GM12878 (cell line): ENCODE data around the gene ITPKB. TPM values are rescaled to one million over a fixed set of nuclear protein-coding genes. Genes with fewer than 3 reads are reported as not detected.

Experiments used
- ATAC-seq: fragments of 200-7000 bp; cut with Tn5 transposase; 3 replicates; pipeline ENCODE4 v1.9.1; 2020; ENCODE audit warnings: mild to moderate bottlenecking, moderate library complexity
- BruUV-seq: library from RNA; stranded (reverse); fragments of 400-500 nt; replicated peaks from 2 replicates; lab custom pipeline; 2021; lab: Mats Ljungman, UMichigan
- CTCF ChIA-PET: fragments of 300-600 bp; sonication (Branson Sonifier 250); formaldehyde crosslinking; extraction: SDS; loops from one replicate; lab custom pipeline; 2021; ENCODE audit warnings: inconsistent platforms; lab: Yijun Ruan, JAX
- POLR2A ChIA-PET: fragments of 350-600 bp; formaldehyde crosslinking; extraction: SDS; loops from one replicate; lab custom pipeline; 2021; ENCODE audit warnings: inconsistent platforms; lab: Charles Lee
- RAD21 ChIA-PET: fragments of 300-600 bp; sonication (Branson Sonifier 250); formaldehyde crosslinking; loops from one replicate; lab custom pipeline; 2023; ENCODE audit warnings: antibody characterized with exemption; ENCODE audit not compliant: unreplicated experiment; lab: Charles Lee
- SMC1A ChIA-PET: fragments of 300-600 bp; sonication (Branson Sonifier 250); formaldehyde crosslinking; loops from one replicate; lab custom pipeline; 2023; ENCODE audit not compliant: unreplicated experiment, uncharacterized antibody; lab: Charles Lee
- DNase-seq: peaks from one replicate; pipeline ENCODE4 v3.0.0-alpha.2; 2011; ENCODE audit warnings: low read depth, low spot score
- FAIRE-seq: peaks from 3 replicates; lab custom pipeline; 2011; peaks lifted over from hg19 to GRCh38; lab: Jason Lieb, UNC
- H2AFZ ChIP-seq: 2 replicates; pipeline ENCODE4 v1.6.0; 2011; ENCODE audit warnings: low read depth, low read length, control low read depth; ENCODE audit not compliant: control insufficient read depth
- H3K27ac ChIP-seq: 2 replicates; pipeline ENCODE4 v1.5.1; 2011; ENCODE audit warnings: control low read depth; ENCODE audit not compliant: control insufficient read depth, insufficient read depth
- H3K27me3 ChIP-seq, 2 experiments: replicated peaks in 1 of 2; 2 replicates each; pipeline versions ENCODE4 v1.6.0 to v1.6.1; 2011; ENCODE audit warnings: low read length in 1 of 2; ENCODE audit not compliant: control insufficient read depth in 2 of 2, insufficient read depth in 2 of 2
- H3K36me3 ChIP-seq, 2 experiments: 2 replicates each; pipeline ENCODE4 v1.5.1; 2011; ENCODE audit warnings: low read length in 1 of 2; ENCODE audit not compliant: control insufficient read depth in 2 of 2, insufficient read depth in 2 of 2
- H3K4me1 ChIP-seq: 2 replicates; pipeline ENCODE4 v1.6.1; 2011; ENCODE audit warnings: mild to moderate bottlenecking, low read length, moderate library complexity, mixed read lengths; ENCODE audit not compliant: control insufficient read depth, insufficient read depth
- H3K4me2 ChIP-seq: 2 replicates; pipeline ENCODE4 v1.6.0; 2011; ENCODE audit warnings: control low read depth; ENCODE audit not compliant: control insufficient read depth, insufficient read depth
- H3K4me3 ChIP-seq: fragments of 200-600 bp; sonication (generic); 2 replicates; pipeline ENCODE4 v1.5.1; 2016
- H3K79me2 ChIP-seq: 2 replicates; pipeline ENCODE4 v1.6.0; 2011; ENCODE audit warnings: low read length; ENCODE audit not compliant: control insufficient read depth, insufficient read depth
- H3K9ac ChIP-seq: 2 replicates; pipeline ENCODE4 v1.8.0; 2011; ENCODE audit warnings: low read length, control low read depth, mixed read lengths; ENCODE audit not compliant: control insufficient read depth, insufficient read depth
- H3K9me3 ChIP-seq: replicated peaks from 3 replicates; pipeline ENCODE4 v1.5.1; 2011; ENCODE audit warnings: mild to moderate bottlenecking, low read length; ENCODE audit not compliant: control insufficient read depth, insufficient read depth
- H4K20me1 ChIP-seq: 2 replicates; pipeline ENCODE4 v1.6.0; 2011; ENCODE audit not compliant: control insufficient read depth, insufficient read depth
- BCL11A ChIP-seq: IDR thresholded peaks from 2 replicates; pipeline ENCODE4 v1.6.1; 2011; ENCODE audit warnings: low read depth, low read length
- MYC ChIP-seq: IDR thresholded peaks from 2 replicates; pipeline ENCODE4 v1.6.1; 2011; ENCODE audit warnings: mild to moderate bottlenecking, low read length, moderate library complexity, inconsistent platforms; ENCODE audit not compliant: insufficient read depth, insufficient replicate concordance, insufficient read length, severe bottlenecking
- PML ChIP-seq: IDR thresholded peaks from 2 replicates; pipeline ENCODE4 v1.6.1; 2012; ENCODE audit warnings: low read length, inconsistent platforms
- SMAD1 ChIP-seq: fragments of 450-650 bp; IDR thresholded peaks from 2 replicates; pipeline ENCODE4 v1.6.1; 2018; ENCODE audit warnings: mild to moderate bottlenecking, low read depth; ENCODE audit not compliant: partially characterized antibody
- SREBF1 ChIP-seq: IDR thresholded peaks from 2 replicates; pipeline ENCODE4 v1.6.1; 2012; ENCODE audit warnings: mild to moderate bottlenecking, low read length
- STAT1 ChIP-seq: fragments of 450-650 bp; conservative IDR thresholded peaks from 2 replicates; pipeline ENCODE4 v1.6.1; 2014; ENCODE audit warnings: antibody characterized with exemption, mild to moderate bottlenecking
- SUZ12 ChIP-seq: fragments of 200-600 bp; sonication (generic); IDR thresholded peaks from one replicate; pipeline ENCODE4 v1.6.1; 2018; ENCODE audit warnings: antibody characterized with exemption, mild to moderate bottlenecking; ENCODE audit not compliant: unreplicated experiment
- TCF12 ChIP-seq: IDR thresholded peaks from 2 replicates; pipeline ENCODE4 v1.6.1; 2011; ENCODE audit warnings: low read depth, mild to moderate bottlenecking, low read length
- WGBS: methylation state at CpG from one replicate; pipeline ENCODE4 v1.1.6; 2016; ENCODE audit warnings: low lambda C conversion rate; ENCODE audit not compliant: insufficient replicate concordance, insufficient coverage; ENCODE audit errors: missing lambda C conversion rate; 5-methylcytosine and 5-hydroxymethylcytosine counted together
- in situ Hi-C: fragments of 300-500 bp; cut with MboI; formaldehyde crosslinking; loops from 9 replicates; pipeline ENCODE4 v1.14.3; 2018; ENCODE audit warnings: mixed read lengths
- intact Hi-C: fragments of 100-400 bp; cut with micrococcal nuclease; formaldehyde crosslinking; loops from one replicate; pipeline ENCODE4 v1.14.2; 2022; ENCODE audit not compliant: unreplicated experiment
- polyA plus RNA-seq, 11 experiments: library from polyadenylated mRNA; depleted of rRNA in 4 of 11; unstranded in 6 of 11; stranded (reverse) in 5 of 11; fragments of >200 nt; fragmentation: Nextera tagmentation in 4 of 11; fragmentation: Illumina TruSeq in 1 of 11; extraction: Ambion mirVana in 4 of 11; extraction: Trizol in 1 of 11; gene quantifications; 1 replicate in 1 of 11; 2 replicates in 10 of 11; pipeline versions ENCODE4 v1.2.1 to v1.2.3, GENCODE V29; 2011 to 2016; ENCODE audit warnings: inconsistent platforms in 2 of 11, missing spikeins in 2 of 11, low read depth in 1 of 11
- total RNA-seq, 4 experiments: library from RNA; depleted of rRNA in 3 of 4; stranded (reverse); fragments of >200 nt in 3 of 4; fragmentation: Illumina TruSeq in 1 of 4; extraction: Trizol in 1 of 4; gene quantifications; 2 replicates each; pipeline versions ENCODE4 v1.2.1 to v1.2.3, GENCODE V29; 2013 to 2021
- TF ChIP-seq, protein P1 (sequence below): fragments of 450-650 bp; IDR thresholded peaks from 2 replicates; pipeline ENCODE4 v1.6.1; 2014; ENCODE audit warnings: mild to moderate bottlenecking
- TF ChIP-seq, protein P2 (sequence below): fragments of 450-650 bp; IDR thresholded peaks from 2 replicates; pipeline ENCODE4 v1.6.1; 2016; ENCODE audit warnings: mild to moderate bottlenecking
- TF ChIP-seq, protein P3 (sequence below): IDR thresholded peaks from 2 replicates; pipeline ENCODE4 v1.6.1; 2011; ENCODE audit warnings: borderline replicate concordance, low read depth, mild to moderate bottlenecking, moderate library complexity, low read length; ENCODE audit not compliant: insufficient read depth, poor library complexity, severe bottlenecking
- TF ChIP-seq, protein P4 (sequence below): fragments of 450-650 bp; formaldehyde crosslinking; IDR thresholded peaks from 2 replicates; pipeline ENCODE4 v1.4.0; 2020; ENCODE audit warnings: mild to moderate bottlenecking, moderate library complexity
- TF ChIP-seq, protein P5 (sequence below): fragments of 450-650 bp; IDR thresholded peaks from 2 replicates; pipeline ENCODE4 v1.6.1; 2018; ENCODE audit warnings: mild to moderate bottlenecking, low read depth, moderate library complexity; ENCODE audit not compliant: partially characterized antibody

Gene ITPKB
- total and polyA plus RNA-seq, 10 of the 15 experiments (the other 5 are each of a cell fraction or from before 2014, with no cell fraction given), result 1.3 to 38.7 (median 12.9) TPM

DNA sequence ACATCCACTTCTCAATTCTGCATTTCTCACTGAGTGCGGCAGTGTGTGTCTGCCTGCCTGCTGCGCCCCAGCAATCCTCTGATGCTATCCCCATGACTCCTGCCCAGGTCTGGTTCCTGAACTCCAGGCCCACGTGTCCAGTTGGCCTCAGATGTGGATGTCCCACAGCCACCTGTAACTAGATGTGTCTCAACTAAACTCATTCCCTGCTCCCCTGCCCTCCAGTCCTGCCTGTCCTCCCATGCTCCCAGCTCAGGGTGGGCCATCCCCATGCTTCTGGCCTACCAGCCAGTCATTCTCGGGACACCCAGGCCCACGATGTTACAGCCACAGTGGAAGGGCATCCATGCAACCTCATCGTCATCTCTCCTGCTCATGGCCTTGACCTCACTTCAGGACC, 113.8 kb downstream of the ITPKB start:
- Histone ChIP-seq H3K36me3 (no peaks in the 10 kb centered on the region), H3K27ac (no peak overlapping the region), H3K79me2 (no peaks in the 10 kb centered on the region), H4K20me1 (no peaks in the 10 kb centered on the region), H3K4me3 (no peak overlapping the region), H3K27me3 (no peaks in the 10 kb centered on the region), H3K4me2 (no peak overlapping the region), H2AFZ (no peak overlapping the region), H3K4me1 (peaks cover 6% of the 10 kb centered on the region), H3K9ac (no peak overlapping the region), H3K9me3 (no peaks in the 10 kb centered on the region; the same call in 2 of the 3 replicates)
- 46% methylated on average over 6 of the region's 6 CpGs for WGBS
- intact Hi-C loops, result no loop called here
- ATAC-seq, result no peak
- ChIA-PET SMC1A (interaction anchor here (1.6 kb wide), 1 partner anchor 204 kb away, joined by 6 read pairs; no protein-coding TSS in a partner anchor), CTCF (interaction anchor here (1.5 to 3.3 kb wide), 5 partner anchors 8 to 202 kb away, joined by 4 to 37 read pairs (median 9); no protein-coding TSS in a partner anchor), RAD21 (no interaction called here), POLR2A (no interaction called here)
- in situ Hi-C loops, result no loop called here
- no TSS peak for BruUV-seq
- no peak for FAIRE-seq
- no peak for DNase-seq
- TF ChIP-seq SMAD1 (no peak), STAT1 (no peak), SREBF1 (no peak), MYC (no peak), BCL11A (no peak), TCF12 (no peak), SUZ12 (no peak), PML (no peak)
- TF ChIP-seq, protein P1, sequence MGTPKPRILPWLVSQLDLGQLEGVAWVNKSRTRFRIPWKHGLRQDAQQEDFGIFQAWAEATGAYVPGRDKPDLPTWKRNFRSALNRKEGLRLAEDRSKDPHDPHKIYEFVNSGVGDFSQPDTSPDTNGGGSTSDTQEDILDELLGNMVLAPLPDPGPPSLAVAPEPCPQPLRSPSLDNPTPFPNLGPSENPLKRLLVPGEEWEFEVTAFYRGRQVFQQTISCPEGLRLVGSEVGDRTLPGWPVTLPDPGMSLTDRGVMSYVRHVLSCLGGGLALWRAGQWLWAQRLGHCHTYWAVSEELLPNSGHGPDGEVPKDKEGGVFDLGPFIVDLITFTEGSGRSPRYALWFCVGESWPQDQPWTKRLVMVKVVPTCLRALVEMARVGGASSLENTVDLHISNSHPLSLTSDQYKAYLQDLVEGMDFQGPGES, result no peak
- TF ChIP-seq, protein P2, sequence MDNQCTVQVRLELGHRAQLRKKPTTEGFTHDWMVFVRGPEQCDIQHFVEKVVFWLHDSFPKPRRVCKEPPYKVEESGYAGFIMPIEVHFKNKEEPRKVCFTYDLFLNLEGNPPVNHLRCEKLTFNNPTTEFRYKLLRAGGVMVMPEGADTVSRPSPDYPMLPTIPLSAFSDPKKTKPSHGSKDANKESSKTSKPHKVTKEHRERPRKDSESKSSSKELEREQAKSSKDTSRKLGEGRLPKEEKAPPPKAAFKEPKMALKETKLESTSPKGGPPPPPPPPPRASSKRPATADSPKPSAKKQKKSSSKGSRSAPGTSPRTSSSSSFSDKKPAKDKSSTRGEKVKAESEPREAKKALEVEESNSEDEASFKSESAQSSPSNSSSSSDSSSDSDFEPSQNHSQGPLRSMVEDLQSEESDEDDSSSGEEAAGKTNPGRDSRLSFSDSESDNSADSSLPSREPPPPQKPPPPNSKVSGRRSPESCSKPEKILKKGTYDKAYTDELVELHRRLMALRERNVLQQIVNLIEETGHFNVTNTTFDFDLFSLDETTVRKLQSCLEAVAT, result no peak
- TF ChIP-seq, protein P3, sequence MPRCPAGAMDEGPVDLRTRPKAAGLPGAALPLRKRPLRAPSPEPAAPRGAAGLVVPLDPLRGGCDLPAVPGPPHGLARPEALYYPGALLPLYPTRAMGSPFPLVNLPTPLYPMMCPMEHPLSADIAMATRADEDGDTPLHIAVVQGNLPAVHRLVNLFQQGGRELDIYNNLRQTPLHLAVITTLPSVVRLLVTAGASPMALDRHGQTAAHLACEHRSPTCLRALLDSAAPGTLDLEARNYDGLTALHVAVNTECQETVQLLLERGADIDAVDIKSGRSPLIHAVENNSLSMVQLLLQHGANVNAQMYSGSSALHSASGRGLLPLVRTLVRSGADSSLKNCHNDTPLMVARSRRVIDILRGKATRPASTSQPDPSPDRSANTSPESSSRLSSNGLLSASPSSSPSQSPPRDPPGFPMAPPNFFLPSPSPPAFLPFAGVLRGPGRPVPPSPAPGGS, result no peak
- TF ChIP-seq, protein P4, sequence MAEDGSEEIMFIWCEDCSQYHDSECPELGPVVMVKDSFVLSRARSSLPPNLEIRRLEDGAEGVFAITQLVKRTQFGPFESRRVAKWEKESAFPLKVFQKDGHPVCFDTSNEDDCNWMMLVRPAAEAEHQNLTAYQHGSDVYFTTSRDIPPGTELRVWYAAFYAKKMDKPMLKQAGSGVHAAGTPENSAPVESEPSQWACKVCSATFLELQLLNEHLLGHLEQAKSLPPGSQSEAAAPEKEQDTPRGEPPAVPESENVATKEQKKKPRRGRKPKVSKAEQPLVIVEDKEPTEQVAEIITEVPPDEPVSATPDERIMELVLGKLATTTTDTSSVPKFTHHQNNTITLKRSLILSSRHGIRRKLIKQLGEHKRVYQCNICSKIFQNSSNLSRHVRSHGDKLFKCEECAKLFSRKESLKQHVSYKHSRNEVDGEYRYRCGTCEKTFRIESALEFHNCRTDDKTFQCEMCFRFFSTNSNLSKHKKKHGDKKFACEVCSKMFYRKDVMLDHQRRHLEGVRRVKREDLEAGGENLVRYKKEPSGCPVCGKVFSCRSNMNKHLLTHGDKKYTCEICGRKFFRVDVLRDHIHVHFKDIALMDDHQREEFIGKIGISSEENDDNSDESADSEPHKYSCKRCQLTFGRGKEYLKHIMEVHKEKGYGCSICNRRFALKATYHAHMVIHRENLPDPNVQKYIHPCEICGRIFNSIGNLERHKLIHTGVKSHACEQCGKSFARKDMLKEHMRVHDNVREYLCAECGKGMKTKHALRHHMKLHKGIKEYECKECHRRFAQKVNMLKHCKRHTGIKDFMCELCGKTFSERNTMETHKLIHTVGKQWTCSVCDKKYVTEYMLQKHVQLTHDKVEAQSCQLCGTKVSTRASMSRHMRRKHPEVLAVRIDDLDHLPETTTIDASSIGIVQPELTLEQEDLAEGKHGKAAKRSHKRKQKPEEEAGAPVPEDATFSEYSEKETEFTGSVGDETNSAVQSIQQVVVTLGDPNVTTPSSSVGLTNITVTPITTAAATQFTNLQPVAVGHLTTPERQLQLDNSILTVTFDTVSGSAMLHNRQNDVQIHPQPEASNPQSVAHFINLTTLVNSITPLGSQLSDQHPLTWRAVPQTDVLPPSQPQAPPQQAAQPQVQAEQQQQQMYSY (CRISPR knock-in tag), result no peak
- TF ChIP-seq, protein P5, sequence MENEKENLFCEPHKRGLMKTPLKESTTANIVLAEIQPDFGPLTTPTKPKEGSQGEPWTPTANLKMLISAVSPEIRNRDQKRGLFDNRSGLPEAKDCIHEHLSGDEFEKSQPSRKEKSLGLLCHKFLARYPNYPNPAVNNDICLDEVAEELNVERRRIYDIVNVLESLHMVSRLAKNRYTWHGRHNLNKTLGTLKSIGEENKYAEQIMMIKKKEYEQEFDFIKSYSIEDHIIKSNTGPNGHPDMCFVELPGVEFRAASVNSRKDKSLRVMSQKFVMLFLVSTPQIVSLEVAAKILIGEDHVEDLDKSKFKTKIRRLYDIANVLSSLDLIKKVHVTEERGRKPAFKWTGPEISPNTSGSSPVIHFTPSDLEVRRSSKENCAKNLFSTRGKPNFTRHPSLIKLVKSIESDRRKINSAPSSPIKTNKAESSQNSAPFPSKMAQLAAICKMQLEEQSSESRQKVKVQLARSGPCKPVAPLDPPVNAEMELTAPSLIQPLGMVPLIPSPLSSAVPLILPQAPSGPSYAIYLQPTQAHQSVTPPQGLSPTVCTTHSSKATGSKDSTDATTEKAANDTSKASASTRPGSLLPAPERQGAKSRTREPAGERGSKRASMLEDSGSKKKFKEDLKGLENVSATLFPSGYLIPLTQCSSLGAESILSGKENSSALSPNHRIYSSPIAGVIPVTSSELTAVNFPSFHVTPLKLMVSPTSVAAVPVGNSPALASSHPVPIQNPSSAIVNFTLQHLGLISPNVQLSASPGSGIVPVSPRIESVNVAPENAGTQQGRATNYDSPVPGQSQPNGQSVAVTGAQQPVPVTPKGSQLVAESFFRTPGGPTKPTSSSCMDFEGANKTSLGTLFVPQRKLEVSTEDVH, result no peak
